ENCODE results near the gene DSPP. TPM values are rescaled to one million over a fixed set of nuclear protein-coding genes. Genes with fewer than 3 reads are reported as not detected.

Gene DSPP
- total and polyA plus RNA-seq, 2 experiments from 2014 or later, result not detected

- H3F3A ChIP-seq (ENCODE audit: insufficient read depth), result no peaks in the 10 kb centered on the region
- H4K20me1 ChIP-seq (ENCODE audit: insufficient read depth), result no peaks in the 10 kb centered on the region
- no peaks in the 10 kb centered on the region for H3K36me3 ChIP-seq (ENCODE audit: low read depth)
- 0 to 6% methylated on average over 1 of the region's 1 CpG for WGBS, 2 experiments (ENCODE audit: low coverage in 1 of 2, low lambda C conversion rate in 2 of 2, missing lambda C conversion rate in 2 of 2)
- H2AFZ ChIP-seq, result no peak overlapping the region
- in situ Hi-C loops (cut with MboI), result no loop called here
- H3K4me3 ChIP-seq, result no peak overlapping the region
- H3K79me2 ChIP-seq (ENCODE audit: insufficient read depth), result no peaks in the 10 kb centered on the region
- H3K4me2 ChIP-seq (ENCODE audit: unreplicated experiment), result no peak overlapping the region
- H3K4me1 ChIP-seq (ENCODE audit: insufficient read depth), result no peaks in the 10 kb centered on the region
- H3K27me3 ChIP-seq (replicated peaks; ENCODE audit: insufficient read depth), result no peaks in the 10 kb centered on the region; the same call in 1 of the 2 replicates
- no peak overlapping the region for H3K27ac ChIP-seq
- DNase-seq, result peak; percentile 3
- TF ChIP-seq EZH2phosphoT487 (IDR thresholded peaks at IDR 0.05; ENCODE audit: insufficient read depth, low read depth) (no peak), EZH2 (IDR thresholded peaks at IDR 0.05; ENCODE audit: insufficient read depth, poor library complexity, severe bottlenecking) (no peak)
- no peaks in the 10 kb centered on the region for H3K9me2 ChIP-seq (ENCODE audit: insufficient read depth)
- no peak overlapping the region for H3K9ac ChIP-seq
- no peaks in the 10 kb centered on the region for H3K9me3 ChIP-seq (ENCODE audit: low read depth)
These were observed 24.1 kb downstream of the DSPP start for GRCh38 chr4:87632469-87632868.

- Histone ChIP-seq H4K20me1 (ENCODE audit: insufficient read depth) (no peaks in the 10 kb centered on the region), H3K9me2 (ENCODE audit: insufficient read depth) (no peaks in the 10 kb centered on the region), H3K4me1 (ENCODE audit: insufficient read depth) (no peaks in the 10 kb centered on the region), H3K79me2 (ENCODE audit: insufficient read depth) (no peaks in the 10 kb centered on the region), H3K27me3 (replicated peaks; ENCODE audit: insufficient read depth) (no peaks in the 10 kb centered on the region; the same call in 1 of the 2 replicates), H3K27ac (no peak overlapping the region), H3K4me2 (ENCODE audit: unreplicated experiment) (no peak overlapping the region), H3K4me3 (no peak overlapping the region), H3F3A (ENCODE audit: insufficient read depth) (no peaks in the 10 kb centered on the region), H3K36me3 (ENCODE audit: low read depth) (no peaks in the 10 kb centered on the region), H3K9ac (no peak overlapping the region), H2AFZ (no peak overlapping the region), H3K9me3 (ENCODE audit: low read depth) (no peaks in the 10 kb centered on the region)
- WGBS, 2 experiments (ENCODE audit: low coverage in 1 of 2, low lambda C conversion rate in 2 of 2, missing lambda C conversion rate in 2 of 2), result 2 to 5% methylated on average over 2 of the region's 2 CpGs
- DNase-seq, result peak; percentile 8
- TF ChIP-seq EZH2 (IDR thresholded peaks at IDR 0.05; ENCODE audit: insufficient read depth, poor library complexity, severe bottlenecking), result no peak
- TF ChIP-seq EZH2phosphoT487 (IDR thresholded peaks at IDR 0.05; ENCODE audit: insufficient read depth, low read depth), result no peak
- in situ Hi-C loops (cut with MboI), result no loop called here
These were observed 24.9 kb downstream of the DSPP start for GRCh38 chr4:87633243-87633642.

GRCh38 chr4:87644286-87644685, 36.0 kb downstream of the DSPP start:
- WGBS, 2 experiments (ENCODE audit: low coverage in 1 of 2, low lambda C conversion rate in 2 of 2, missing lambda C conversion rate in 2 of 2), result 78 to 85% methylated on average over 6 of the region's 6 CpGs
- H3K27me3 ChIP-seq (replicated peaks; ENCODE audit: insufficient read depth), result no peaks in the 10 kb centered on the region
- DNase-seq, result no peak
- H3K4me2 ChIP-seq (ENCODE audit: unreplicated experiment), result no peak overlapping the region
- TF ChIP-seq EZH2phosphoT487 (IDR thresholded peaks at IDR 0.05; ENCODE audit: insufficient read depth, low read depth), result no peak
- TF ChIP-seq EZH2 (IDR thresholded peaks at IDR 0.05; ENCODE audit: insufficient read depth, poor library complexity, severe bottlenecking), result no peak
- no peak overlapping the region for H3K27ac ChIP-seq
- no peaks in the 10 kb centered on the region for H3K79me2 ChIP-seq (ENCODE audit: insufficient read depth)
- no peak overlapping the region for H3K9ac ChIP-seq
- H3F3A ChIP-seq (ENCODE audit: insufficient read depth), result no peaks in the 10 kb centered on the region
- no peak overlapping the region for H2AFZ ChIP-seq
- H3K36me3 ChIP-seq (ENCODE audit: low read depth), result no peaks in the 10 kb centered on the region
- H3K4me1 ChIP-seq (ENCODE audit: insufficient read depth), result no peaks in the 10 kb centered on the region
- H3K9me3 ChIP-seq (ENCODE audit: low read depth), result no peaks in the 10 kb centered on the region
- H3K4me3 ChIP-seq, result no peak overlapping the region
- no peaks in the 10 kb centered on the region for H4K20me1 ChIP-seq (ENCODE audit: insufficient read depth)
- H3K9me2 ChIP-seq (ENCODE audit: insufficient read depth), result no peaks in the 10 kb centered on the region
- in situ Hi-C loops (cut with MboI), result no loop called here

GRCh38 chr4:87649980-87650379, 41.7 kb downstream of the DSPP start, which contains the start of gene DMP1:
Gene DMP1 (plus strand): TSS chr4:87650280. CDS start chr4:87656493, 6,213 bp downstream.
- Histone ChIP-seq H3K9ac (no peak within 1 kb of the TSS), H3K4me2 (ENCODE audit: unreplicated experiment) (no peak within 1 kb of the TSS), H3K4me1 (ENCODE audit: insufficient read depth) (no peaks in the 10 kb centered on the region), H3K79me2 (ENCODE audit: insufficient read depth) (no peaks in the 10 kb centered on the region), H2AFZ (no peak within 1 kb of the TSS), H3K27ac (no peak within 1 kb of the TSS), H4K20me1 (ENCODE audit: insufficient read depth) (no peaks in the 10 kb centered on the region), H3K9me3 (ENCODE audit: low read depth) (no peaks in the 10 kb centered on the region), H3K4me3 (no peak within 1 kb of the TSS), H3K36me3 (ENCODE audit: low read depth) (no peaks in the 10 kb centered on the region), H3K9me2 (ENCODE audit: insufficient read depth) (no peaks in the 10 kb centered on the region), H3K27me3 (replicated peaks; ENCODE audit: insufficient read depth) (no peaks in the 10 kb centered on the region), H3F3A (ENCODE audit: insufficient read depth) (no peaks in the 10 kb centered on the region)
- no peak for TF ChIP-seq EZH2phosphoT487 (IDR thresholded peaks at IDR 0.05; ENCODE audit: insufficient read depth, low read depth)
- no peak for DNase-seq
- in situ Hi-C loops (cut with MboI), result no loop called here
- WGBS, 2 experiments (ENCODE audit: low coverage in 1 of 2, low lambda C conversion rate in 2 of 2, missing lambda C conversion rate in 2 of 2), result 88 to 96% methylated on average over 3 of the region's 3 CpGs

GRCh38 chr4:87650938-87651337, 42.6 kb downstream of the DSPP start:
- no peak overlapping the region for H3K27ac ChIP-seq
- no peaks in the 10 kb centered on the region for H3K27me3 ChIP-seq (replicated peaks; ENCODE audit: insufficient read depth)
- H3K79me2 ChIP-seq (ENCODE audit: insufficient read depth), result no peaks in the 10 kb centered on the region
- no peak overlapping the region for H2AFZ ChIP-seq
- 49 to 72% methylated on average over 2 of the region's 2 CpGs for WGBS, 2 experiments (ENCODE audit: low coverage in 1 of 2, low lambda C conversion rate in 2 of 2, missing lambda C conversion rate in 2 of 2)
- H3K9ac ChIP-seq, result no peak overlapping the region
- in situ Hi-C loops (cut with MboI), result no loop called here
- H4K20me1 ChIP-seq (ENCODE audit: insufficient read depth), result no peaks in the 10 kb centered on the region
- TF ChIP-seq EZH2phosphoT487 (IDR thresholded peaks at IDR 0.05; ENCODE audit: insufficient read depth, low read depth), result no peak
- H3K9me2 ChIP-seq (ENCODE audit: insufficient read depth), result no peaks in the 10 kb centered on the region
- H3F3A ChIP-seq (ENCODE audit: insufficient read depth), result no peaks in the 10 kb centered on the region
- H3K4me3 ChIP-seq, result no peak overlapping the region
- no peaks in the 10 kb centered on the region for H3K9me3 ChIP-seq (ENCODE audit: low read depth)
- H3K4me1 ChIP-seq (ENCODE audit: insufficient read depth), result no peaks in the 10 kb centered on the region
- no peaks in the 10 kb centered on the region for H3K36me3 ChIP-seq (ENCODE audit: low read depth)
- DNase-seq, result no peak
- no peak overlapping the region for H3K4me2 ChIP-seq (ENCODE audit: unreplicated experiment)
